ENCODE data around the gene VAT1L.

VAT1L gene

DNA sequence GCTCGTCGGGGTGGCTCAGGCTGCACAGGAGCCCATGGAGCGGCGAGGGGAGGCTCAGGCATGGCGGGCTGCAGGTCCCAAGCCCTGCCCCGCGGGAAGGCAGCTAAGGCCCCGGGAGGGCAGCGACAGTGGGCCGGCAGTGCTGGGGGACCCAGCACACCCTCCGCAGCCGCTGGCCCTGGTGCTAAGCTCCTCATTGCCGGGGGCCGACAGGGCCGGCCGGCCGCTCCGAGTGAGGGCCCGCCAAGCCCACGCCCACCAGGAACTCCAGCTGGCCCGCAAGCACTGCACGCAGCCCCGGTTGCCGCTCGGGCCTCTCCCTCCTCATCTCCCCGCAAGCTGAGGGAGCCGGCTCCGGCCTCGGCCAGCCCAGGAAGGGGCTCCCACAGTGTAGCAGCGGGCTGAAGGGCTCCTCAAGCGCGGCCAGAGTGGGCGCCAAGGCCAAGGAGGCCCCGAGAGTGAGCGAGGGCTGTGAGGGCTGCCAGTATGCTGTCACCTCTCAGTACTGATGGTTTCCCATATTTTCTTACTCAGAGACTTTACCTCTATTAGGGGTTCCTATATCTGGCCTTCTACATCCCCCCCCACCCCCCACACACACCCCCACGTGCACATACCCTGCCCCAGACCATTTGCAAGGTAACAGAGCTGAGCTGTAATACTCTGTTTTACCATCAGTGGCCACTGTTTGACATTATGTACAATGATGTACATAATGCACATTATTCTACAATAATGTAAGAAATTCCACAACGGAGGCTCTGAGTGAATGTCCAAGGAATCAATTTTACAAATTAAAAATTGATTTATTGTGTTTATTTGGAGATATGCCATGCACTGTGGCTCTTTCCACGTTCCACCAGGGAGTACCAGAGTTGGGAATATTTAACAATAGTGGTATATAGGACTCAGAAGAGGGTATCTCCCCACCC, 3.7 kb upstream of the VAT1L start:
- no peak for DNase-seq

DNA sequence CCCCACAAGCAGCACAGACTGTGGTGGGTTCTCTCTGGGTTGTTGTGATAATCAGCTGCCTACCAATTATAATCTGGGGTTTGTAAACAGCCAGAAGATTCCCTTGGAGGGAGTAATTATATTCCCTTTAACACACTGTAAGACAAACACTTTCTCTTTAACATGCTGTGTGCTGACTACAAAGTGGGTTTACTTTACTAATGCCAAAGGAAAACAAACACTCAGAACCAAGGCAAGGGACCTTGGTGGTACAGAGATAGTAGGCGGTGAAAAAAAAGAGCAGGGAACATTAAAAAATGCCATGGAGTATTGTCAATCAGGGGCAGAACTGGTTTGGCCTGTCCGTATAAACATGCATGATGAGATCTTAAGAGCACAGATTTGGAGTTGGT, 3.0 kb upstream of the VAT1L start:
- peak in 2 of 3 experiments; percentile 16 to 56 for DNase-seq

DNA sequence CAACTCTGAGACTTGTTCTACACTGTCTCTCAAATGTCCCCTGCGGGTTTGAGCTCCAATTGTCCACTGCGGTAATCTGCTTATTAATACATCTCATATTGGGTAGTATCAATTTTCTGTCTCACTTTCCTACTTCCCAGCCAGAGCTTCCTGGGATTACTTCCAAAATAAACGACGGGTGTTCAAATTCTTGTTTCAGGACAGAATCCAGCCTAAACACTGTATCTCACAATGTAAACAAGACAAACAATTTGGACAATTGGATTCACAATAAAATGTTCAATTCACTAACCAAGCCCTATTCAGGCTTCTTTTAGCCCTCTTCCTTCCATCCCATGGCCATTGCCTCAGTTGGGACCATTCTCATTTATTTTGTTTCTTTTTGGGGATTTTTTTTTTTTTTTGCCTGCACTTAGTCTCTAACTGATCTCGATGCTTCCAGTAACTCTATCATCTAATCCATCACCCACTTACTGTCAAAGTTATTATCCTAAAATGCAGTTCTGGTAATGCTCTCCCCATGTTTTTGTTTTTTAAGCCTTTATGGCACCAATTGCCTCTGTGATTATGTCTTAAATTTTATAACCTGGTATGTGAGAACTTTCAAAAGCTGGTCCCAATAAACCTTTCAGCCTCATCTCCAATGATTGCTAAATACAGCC, 2.0 kb upstream of the VAT1L start:
- DNase-seq = no peak

DNA sequence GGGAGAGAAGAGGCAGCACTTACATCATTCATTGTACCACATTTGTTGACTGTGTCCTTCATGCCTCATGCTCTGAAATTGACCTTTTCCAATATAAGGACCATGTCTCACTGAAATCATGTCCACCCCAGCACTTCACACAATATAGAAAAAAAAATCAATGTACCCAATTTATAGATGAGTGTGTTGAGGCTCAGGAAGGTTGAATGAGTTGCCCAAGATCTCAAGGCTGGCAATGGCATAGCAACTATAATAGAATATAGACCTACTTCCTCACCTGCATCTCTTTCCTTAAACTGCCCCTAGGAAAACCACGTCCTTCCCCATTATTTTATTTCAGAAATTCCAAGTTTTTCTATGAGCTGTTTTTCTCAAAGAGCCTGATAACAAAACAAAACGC, 912 bp upstream of the VAT1L start:
- no peak for DNase-seq

DNA sequence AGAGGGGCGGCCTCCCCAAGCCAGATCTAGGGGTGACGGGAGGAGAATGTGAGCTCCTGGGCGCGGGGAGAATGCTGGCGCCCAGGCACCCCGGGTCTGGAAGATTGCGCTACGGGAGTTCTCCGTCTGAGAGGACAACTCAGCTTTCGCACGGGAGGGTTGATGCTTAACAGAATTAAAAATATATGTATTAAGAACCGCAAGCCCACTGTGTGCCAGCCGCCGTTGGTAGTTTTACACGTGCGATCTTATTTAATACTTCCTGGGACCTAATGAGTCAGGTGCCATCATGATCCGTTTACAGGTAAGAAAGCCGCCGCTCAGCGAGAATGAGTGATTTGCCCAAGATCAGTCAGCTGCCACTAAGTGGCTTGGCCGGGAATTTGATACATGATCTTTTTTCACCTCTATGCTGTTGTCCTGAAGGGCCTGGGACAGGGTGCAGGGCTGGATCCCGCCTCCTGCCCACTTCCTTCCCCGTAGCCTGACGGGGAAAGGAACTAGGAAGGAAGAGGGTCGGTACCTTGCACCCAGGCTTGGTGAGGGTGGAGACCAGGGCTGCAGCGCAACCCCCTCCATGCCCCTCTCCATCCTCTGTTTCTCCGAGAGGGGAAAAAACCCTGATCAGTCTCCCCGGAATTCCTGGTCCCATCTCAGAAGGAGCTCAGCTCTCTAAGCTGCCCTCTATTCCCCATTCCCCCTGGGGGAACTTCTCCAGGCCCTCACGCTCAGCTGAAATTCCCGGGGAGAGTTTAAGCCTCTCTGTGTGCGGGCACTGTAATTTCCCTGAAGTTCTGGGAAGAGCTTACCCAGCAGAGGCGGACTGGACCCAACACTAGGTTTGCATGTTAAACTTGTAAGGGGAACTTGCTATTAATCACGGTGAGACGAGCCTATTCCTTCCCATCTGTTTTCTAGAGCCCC, 983 bp downstream of the VAT1L start:
- DNase-seq = peak; percentile 34 to 55 (median 52)

DNA sequence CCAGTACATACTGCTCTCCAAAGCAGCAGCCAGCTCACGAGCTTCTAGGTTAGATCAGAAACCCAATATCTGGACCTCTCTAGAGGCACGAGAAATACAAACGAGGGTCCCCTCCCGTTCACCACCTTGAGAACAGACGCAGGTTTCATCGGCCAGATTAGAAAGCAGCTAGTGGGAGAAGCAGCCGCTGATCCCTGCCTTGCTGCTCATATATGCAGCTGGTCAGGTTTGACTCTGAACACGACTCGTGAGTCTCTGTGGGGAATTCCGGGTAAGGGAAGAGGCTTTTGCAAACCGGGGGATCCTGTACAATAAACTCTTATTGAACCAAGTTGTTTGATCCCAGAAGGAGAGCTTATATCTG, 1.6 kb downstream of the VAT1L start:
- no peak for DNase-seq

DNA sequence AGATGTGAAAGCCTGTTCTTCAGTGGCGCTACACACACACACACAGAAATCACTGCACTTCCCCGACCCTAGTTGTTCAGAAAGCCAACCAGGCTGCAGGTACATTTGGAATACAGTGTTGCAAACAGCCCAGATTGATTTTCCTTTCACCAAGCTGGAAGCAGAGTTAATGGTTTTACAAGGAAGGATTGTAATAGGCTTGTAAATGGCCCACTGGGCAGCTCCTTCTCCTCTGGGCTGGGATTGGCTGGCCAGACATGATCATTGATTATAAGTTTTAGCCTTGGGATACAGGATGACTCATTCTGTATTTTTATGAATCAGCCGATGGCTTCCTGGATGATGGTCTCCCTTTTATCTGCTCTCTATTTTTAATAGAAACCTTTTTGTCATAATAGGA, 2.5 kb downstream of the VAT1L start:
- DNase-seq = no peak

DNA sequence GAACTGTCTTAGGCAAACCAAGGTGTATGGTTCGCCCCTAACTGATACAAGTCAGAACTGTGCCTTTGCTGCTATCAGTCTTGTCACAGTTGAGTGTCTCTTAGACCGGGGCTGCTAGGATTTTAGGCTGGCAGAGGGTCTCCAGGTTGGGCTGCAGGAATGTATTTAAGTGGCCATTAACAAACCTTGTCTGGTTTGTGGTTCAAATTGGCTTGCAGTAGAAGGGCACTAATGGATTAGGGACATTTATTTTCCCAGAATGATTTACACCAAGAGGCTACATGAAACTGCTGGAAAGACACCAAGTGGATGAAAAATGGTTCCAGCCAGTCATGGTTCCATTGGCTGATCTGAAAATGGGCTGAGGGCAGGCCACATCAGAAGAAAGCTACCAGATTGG, 5.1 kb downstream of the VAT1L start:
- DNase-seq = peak in 1 of 3 experiments; percentile 73

DNA sequence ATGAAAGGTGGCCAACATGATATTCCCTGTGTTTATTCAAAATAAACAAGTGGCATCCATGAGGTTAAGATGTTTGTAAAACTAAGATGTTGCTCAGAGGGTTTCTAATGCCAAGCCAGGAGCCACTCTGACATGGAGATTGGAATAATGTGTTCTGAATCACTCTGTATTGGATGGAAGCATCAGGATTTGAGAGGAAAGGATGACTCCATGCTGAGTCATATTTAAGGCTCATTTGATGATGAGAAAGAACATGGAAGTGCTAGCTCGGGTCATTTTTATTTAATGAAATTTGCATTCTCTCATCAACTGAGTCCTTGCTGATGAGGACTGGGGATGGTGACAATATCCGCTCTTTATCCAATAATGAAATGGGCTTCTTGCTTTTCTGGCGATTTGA, 6.2 kb downstream of the VAT1L start:
- DNase-seq = no peak

DNA sequence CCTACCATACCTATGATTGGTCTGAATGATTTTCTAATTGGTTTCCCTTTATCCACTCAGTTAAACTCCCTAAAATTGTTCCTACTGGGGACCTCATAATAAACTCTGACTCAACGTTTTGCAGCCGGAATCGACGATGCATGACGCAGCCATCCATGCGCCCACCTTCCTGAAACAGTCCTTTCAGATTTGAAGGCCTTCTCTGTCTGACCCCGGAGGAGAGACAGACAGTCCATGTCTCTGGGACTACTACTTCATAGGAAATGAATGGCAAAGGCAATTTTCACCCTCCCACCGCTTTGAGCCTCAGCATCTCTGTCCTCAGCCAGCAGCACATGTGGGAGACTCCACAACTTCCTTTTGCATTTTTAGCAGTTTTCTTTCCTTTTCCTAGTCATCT, 13.5 kb downstream of the VAT1L start:
- no peak for DNase-seq

DNA sequence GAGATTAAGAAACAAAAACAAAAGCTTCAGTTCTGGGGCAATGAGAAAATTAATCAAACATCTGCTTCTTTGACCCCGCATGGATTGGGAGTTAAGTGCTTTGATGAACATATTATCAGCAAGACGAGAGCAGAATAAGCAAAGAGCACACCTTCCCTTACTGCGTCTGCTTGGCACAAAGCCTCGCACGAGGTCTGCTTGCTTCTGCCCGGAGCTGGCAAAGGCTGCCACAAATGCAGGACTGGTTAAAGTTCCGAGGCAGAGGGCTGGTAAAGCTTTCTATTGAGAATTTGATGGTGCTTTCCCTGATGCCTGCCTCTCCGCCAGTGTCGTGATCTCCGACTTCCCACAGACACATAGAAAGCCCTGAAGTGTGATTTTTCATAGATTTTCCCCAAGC, 17.0 kb downstream of the VAT1L start:
- no peak for DNase-seq

DNA sequence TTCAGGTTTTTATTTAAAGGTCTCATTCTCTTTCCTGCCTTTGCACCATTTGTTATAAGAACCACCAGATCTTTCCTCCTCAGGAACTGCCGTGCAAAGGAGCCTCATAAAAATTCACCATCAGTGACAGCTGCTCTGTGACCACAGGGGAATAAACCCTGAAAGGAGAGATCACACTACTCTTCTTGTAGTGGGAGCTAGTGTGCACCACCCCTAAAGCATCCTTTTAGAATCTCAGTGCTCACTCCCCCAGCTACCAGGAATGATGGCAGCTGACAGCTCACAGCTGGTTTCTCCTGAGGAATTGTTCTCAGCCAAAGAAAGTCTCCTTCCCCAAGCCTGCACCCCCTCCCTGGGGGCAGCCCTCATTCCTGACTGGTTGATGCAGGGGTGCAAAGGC, 18.7 kb downstream of the VAT1L start:
- no peak for DNase-seq

DNA sequence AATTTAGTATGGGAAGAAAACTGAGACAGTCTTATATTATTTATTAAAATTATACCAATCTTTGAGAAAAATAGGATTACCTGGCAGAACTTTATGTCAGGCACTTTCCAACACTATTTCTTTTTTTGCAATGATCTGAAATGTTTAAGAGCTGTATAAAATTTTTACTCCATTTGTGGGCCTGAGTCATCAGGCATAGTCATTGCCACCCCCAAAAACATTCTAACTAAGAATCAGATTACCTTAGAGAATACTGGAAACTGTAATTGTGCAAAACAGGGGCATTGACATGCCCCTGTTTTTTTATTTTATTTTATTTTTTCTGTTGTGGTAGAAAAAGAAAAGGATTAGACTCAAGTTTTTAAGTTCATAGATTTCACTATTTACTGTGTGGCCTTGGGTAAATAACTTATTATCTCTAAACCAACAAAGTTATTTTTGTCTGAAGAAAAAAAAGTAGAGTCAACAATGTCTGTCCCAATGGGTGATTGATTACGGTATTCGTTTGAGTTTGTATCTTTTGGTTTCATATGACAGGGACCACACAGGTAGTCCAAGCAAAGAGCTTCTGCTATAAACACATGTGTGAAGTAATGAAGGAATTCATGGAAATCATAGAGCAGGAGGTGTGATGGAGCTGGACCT, 24.6 kb downstream of the VAT1L start:
- no peak for DNase-seq

DNA sequence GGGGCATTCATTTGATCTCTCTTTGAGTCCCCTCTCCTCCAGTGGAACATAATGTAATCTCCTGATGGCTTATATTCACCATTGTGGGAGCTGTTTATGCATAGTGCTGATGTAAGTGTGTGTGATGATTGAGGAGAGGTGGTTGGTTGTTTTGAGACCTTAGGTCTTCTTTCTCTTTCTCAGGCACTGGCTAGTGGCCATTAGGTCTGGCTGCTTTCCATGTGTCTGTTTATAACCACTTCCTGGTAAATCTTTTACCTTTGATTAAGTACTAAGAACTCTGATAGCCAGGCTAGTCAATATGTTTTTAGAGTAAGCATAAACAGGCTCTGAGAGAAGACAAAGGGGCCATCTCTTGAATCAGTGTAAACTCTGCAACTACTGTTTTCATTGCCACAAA, 27.9 kb downstream of the VAT1L start:
- DNase-seq = no peak

DNA sequence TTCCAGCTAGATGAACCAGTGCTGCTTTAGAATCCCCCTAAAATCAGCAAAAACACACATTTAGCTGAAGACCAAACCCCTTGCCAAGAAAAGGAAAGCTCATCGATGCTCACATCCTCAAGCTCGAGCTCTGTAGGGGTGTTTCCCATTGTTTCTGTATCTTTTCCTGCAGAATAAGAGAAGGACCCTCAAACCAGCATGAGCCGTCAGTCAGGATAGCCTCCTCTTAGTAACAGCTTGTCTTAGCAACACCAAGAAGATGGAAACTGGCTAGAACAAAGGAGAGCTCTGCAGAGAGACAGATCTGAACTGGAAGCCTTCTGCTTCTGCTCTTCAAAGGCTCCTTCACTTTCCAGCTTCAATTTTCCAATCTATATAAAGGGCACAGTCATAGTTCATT, 32.0 kb downstream of the VAT1L start:
- peak in 1 of 3 experiments; percentile 3 for DNase-seq

DNA sequence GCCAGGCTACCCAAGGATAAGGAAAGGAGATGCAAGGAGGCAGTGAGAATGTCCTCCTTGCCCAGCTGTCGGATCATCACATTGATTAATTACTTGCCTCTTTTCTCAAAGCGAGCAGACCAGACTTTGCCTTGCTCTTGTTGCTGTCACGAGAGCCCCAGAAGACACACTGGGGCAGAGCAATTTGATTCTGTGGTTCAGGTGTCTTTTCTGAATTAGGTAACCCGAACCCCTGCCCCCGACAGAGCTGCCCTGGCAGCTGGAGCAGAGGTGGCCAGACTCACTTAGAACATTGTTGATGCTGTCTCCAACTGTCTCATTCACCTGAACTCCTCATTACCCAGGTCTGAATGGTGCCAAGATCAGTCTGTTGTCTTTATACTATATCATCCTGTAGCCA, 34.3 kb downstream of the VAT1L start:
- DNase-seq = peak in 1 of 3 experiments; percentile 17

DNA sequence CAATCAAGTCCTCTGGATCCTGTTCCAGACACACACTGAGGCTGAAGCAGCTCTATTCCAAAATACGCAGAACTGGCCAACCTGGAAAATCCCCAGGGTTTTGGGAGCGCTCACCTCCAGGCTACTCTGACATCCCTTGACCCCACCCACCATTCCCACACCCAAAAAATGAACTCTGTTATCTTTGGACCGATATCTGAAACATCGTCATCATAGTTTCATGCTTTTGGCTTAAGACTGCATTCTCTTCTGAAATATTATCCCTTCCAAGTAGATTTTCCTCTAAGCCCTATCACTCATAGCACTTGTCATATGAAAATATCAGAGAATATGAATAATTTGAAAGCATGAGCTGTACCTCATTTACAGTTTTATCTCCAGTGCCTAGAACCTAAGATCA, 34.7 kb downstream of the VAT1L start:
- DNase-seq = no peak

DNA sequence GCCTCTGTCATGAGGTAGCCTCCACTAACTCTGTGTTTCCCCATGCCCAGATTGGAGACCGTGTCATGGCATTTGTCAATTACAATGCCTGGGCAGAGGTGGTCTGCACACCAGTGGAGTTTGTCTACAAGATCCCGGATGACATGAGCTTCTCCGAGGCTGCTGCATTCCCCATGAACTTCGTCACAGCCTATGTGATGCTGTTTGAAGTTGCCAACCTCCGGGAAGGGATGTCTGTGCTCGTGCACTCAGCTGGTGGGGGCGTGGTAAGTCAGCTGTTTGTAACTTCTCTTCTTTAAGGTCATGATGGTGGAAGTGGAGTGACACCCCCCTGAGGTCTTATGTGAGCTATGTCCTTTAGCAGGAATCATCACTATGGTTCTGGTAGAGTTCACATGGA, 36.8 kb downstream of the VAT1L start:
- DNase-seq = no peak

DNA sequence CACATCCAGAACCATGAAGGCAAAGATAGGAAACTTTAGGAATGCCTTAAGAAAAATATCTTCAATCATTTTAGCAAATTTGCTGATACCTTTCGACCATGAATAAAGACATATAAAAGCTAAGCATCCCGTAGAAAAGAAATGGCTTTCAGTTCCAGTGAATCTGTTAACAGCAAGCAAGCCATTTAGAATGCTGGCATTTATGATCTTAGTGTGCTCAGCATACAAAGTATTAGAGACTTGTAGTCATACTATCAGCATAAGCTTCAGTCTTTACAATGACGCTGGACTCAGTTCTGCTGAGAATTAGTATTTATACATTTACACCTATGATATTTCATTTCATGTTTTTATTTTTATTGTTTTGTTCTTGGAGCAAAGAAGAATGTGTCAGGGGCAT, 38.7 kb downstream of the VAT1L start:
- DNase-seq = no peak

DNA sequence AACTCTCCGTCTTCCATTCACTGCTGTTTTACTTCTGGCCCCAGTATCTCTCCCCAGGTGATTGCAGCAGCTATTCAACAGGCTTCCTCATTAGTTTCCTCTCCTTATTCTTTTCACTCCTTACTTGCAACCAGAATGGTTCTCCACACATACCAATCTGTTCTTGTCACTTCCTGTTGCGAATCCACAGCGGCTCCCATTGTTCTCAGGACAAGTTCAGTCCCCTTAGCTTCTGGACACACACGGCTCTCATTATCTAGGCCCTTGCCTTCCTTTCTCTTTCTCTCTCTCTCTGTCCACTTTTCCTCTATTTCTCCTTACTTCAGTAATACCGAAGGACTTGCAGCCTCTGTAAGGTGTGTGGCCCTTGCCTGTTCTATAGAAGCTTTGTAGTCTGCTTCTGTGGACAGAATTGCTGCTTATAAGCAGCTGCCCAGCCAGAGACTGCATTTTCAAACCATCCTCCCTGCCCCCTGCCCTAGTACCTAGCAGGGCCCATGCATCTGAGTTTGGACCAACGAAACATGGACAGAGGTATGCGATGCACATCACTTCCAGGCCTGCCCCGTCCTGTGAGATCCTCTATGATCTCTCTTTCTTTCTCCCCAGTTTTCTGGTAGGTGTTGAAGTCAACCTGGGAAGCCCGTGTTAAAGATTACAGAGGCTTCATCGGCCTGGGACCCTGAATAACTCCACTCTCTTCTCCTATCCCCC, 45.7 kb downstream of the VAT1L start:
- no peak for DNase-seq

DNA sequence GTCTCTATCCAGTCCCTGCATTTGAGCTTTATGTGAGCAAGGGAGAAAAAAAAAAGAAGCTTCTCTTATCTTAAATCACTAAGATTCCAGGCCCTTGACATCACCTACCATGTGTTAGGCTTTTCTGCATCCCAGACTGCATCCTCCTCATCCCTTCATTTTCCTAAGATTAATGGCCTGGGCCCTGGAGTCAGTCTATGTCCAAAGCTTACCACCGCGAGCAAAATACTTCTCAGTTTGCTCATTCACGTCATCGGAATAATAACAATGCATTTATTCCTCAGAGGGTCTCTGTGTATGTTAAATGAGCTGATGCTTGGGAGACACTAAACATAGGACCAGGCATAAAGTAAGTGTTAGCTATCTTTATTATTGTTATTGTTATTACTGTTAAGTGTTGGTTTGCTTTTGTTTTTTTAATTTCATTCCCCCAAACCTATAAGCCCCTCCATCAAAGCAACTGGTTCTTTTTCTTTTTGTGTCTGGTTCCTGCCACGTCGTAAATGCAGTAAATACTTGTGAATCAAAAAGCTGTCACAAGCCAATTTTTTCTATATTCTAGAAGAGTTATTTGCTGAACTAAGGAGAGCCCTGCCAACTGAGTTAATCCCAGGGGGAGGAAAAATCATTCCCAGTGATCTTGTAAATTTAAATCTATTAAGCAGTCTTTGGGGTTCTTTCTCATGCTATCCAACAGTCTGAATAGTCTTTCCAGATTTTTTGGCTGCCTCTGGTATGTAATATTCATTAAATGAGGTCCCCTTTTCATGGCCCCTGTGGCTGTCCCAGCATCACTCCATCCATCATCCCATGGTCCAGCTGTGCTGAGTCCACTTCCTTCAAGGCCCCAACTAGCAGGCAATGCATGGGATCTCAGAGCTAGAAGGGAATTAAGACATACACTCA, 46.5 kb downstream of the VAT1L start:
- no peak for DNase-seq
